Measurements from ENCODE around the gene TTYH2. TPM values are rescaled to one million over a fixed set of nuclear protein-coding genes. Genes with fewer than 3 reads are reported as not detected.

The TTYH2 gene
- total RNA-seq, 1 donor from 2014 or later: 12.4 TPM

DNA sequence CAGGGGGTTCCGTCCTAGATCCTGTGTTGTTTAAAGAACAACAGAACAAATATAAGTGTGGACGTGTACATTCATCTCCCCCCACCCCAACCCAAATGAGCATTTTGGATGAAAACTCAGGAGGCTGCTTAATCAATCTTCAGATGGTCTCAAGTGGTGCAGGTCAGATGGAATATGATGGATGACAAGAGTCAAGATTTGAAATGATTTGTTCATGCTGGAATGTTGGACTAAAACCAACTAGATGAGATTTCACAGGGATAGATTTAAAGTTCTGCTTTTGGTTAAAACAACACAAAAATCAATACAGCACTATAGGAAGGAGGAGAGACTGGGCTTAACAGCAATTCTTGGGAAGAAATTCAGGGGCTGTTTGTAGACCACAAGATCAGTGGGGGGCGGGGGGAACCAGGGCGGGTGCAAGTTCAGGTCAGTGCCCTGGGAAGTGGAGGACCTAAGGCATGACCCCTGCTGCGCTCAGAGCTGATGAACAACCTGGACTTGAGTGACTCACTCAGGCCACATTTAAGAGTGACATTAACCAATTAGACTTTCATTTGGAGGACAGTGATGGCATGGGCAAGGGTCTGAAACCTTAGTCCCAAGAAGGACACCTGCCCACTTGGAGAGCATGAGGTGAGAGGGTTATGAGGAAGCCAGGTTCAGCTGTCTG, 15.1 kb downstream of the TTYH2 start:
- H3K27ac Mint-ChIP-seq: no peak overlapping the region
- peaks cover 4% of the 10 kb centered on the region for H3K9me3 Mint-ChIP-seq
- H3K4me1 Mint-ChIP-seq (ENCODE audit: unreplicated experiment): peaks cover 22% of the 10 kb centered on the region
- H3K36me3 Mint-ChIP-seq: no peaks in the 10 kb centered on the region
- H3K4me3 Mint-ChIP-seq: no peak overlapping the region
- peaks cover 10% of the 10 kb centered on the region for H3K27me3 Mint-ChIP-seq
- no peak for TF ChIP-seq CTCF (conservative IDR thresholded peaks at IDR 0.05)
- DNase-seq (ENCODE audit: extremely low spot score, unreplicated experiment): no peak

- no peak overlapping the region for H3K27ac Mint-ChIP-seq
- H3K36me3 Mint-ChIP-seq: no peaks in the 10 kb centered on the region
- peaks cover 4% of the 10 kb centered on the region for H3K9me3 Mint-ChIP-seq
Observed at GRCh38 chr17:74230896-74231295, 17.5 kb downstream of the TTYH2 start.

GRCh38 chr17:74231928-74232907, 18.8 kb downstream of the TTYH2 start:
- no peak for TF ChIP-seq CTCF (conservative IDR thresholded peaks at IDR 0.05)
- DNase-seq (ENCODE audit: extremely low spot score, unreplicated experiment): no peak
- H3K27me3 Mint-ChIP-seq: peaks cover 3% of the 10 kb centered on the region
- H3K9me3 Mint-ChIP-seq: peaks cover 4% of the 10 kb centered on the region
- peaks cover 11% of the 10 kb centered on the region for H3K4me1 Mint-ChIP-seq (ENCODE audit: unreplicated experiment)
- H3K27ac Mint-ChIP-seq: no peak overlapping the region
- no peak overlapping the region for H3K4me3 Mint-ChIP-seq
- H3K36me3 Mint-ChIP-seq: no peaks in the 10 kb centered on the region

More at GRCh38 chr17:74230896-74231295, 17.5 kb downstream of the TTYH2 start:
- TF ChIP-seq CTCF (conservative IDR thresholded peaks at IDR 0.05): no peak
- peaks cover 17% of the 10 kb centered on the region for H3K4me1 Mint-ChIP-seq (ENCODE audit: unreplicated experiment)
- no peak overlapping the region for H3K4me3 Mint-ChIP-seq
- H3K27me3 Mint-ChIP-seq: peaks cover 7% of the 10 kb centered on the region
- no peak for DNase-seq (ENCODE audit: extremely low spot score, unreplicated experiment)

DNA sequence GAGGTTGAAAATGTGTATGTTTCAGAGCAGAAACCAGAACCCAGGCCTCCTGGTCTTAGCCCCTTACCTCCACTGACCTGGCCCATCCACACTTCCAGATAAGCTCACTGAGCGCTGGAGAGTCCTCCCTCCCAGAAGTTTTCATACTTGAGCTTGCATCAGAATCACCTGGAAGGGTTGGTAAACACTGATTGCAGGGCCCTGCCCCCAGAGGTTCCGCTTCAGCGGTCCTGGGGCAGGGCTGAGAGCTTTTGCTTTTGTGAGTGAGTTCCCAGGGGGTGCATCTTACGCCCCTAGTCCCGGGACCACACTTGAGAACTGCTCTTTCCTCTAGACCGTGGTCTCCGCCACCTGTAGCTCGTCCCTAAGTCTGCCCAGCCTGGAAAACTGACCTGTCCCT, 20.6 kb downstream of the TTYH2 start:
- Mint-ChIP-seq H3K27ac (no peak overlapping the region), H3K4me1 (ENCODE audit: unreplicated experiment) (peaks cover 7% of the 10 kb centered on the region), H3K27me3 (peaks cover 3% of the 10 kb centered on the region), H3K9me3 (peaks cover under 1% of the 10 kb centered on the region), H3K36me3 (no peaks in the 10 kb centered on the region), H3K4me3 (no peak overlapping the region)
- TF ChIP-seq CTCF (conservative IDR thresholded peaks at IDR 0.05): no peak
- DNase-seq (ENCODE audit: extremely low spot score, unreplicated experiment): no peak

GRCh38 chr17:74234486-74234885, 21.1 kb downstream of the TTYH2 start:
- H3K4me1 Mint-ChIP-seq (ENCODE audit: unreplicated experiment): peaks cover 7% of the 10 kb centered on the region
- no peaks in the 10 kb centered on the region for H3K36me3 Mint-ChIP-seq
- no peak for TF ChIP-seq CTCF (conservative IDR thresholded peaks at IDR 0.05)
- no peak overlapping the region for H3K27ac Mint-ChIP-seq
- H3K9me3 Mint-ChIP-seq: no peaks in the 10 kb centered on the region
- no peak for DNase-seq (ENCODE audit: extremely low spot score, unreplicated experiment)
- H3K27me3 Mint-ChIP-seq: peaks cover 3% of the 10 kb centered on the region
- H3K4me3 Mint-ChIP-seq: no peak overlapping the region

All from type B pancreatic cell (in vitro differentiated cells).